DMS 273 treated with DMSO at 0.1 percent for 48 hours (cell line): ENCODE data around the gene EVA1C.
"Not testable (repeated sequence)": the region's sequence is repeated elsewhere in the genome, so short reads cannot be mapped to it uniquely, and the experiment has no call there.

Source experiments
- DNase-seq: peaks from one replicate; lab custom pipeline; 2025; lab: John Stamatoyannopoulos, UW

EVA1C gene

GRCh38 chr21:32530809-32531208 lies 118.3 kb downstream of the EVA1C start:
- DNase-seq, result not testable (repeated sequence)

GRCh38 chr21:32531561-32531960 lies 119.1 kb downstream of the EVA1C start:
- DNase-seq, result not testable (repeated sequence)

GRCh38 chr21:32532636-32533035 lies 120.1 kb downstream of the EVA1C start:
- no peak for DNase-seq

GRCh38 chr21:32533053-32533452 lies 120.5 kb downstream of the EVA1C start:
- no peak for DNase-seq

- DNase-seq, result no peak
Measured at GRCh38 chr21:32533611-32534010, 121.1 kb downstream of the EVA1C start.

GRCh38 chr21:32534113-32534512 lies 121.6 kb downstream of the EVA1C start:
- no peak for DNase-seq

GRCh38 chr21:32535612-32536011 lies 123.1 kb downstream of the EVA1C start:
- no peak for DNase-seq

GRCh38 chr21:32537569-32537881 lies 125.0 kb downstream of the EVA1C start:
- DNase-seq, result no peak

- DNase-seq, result no peak
Measured at GRCh38 chr21:32538147-32538792, 125.8 kb downstream of the EVA1C start.

- no peak for DNase-seq
Measured at GRCh38 chr21:32539378-32539777, 126.9 kb downstream of the EVA1C start.

- not testable (repeated sequence) for DNase-seq
Measured at GRCh38 chr21:32543056-32543455, 130.6 kb downstream of the EVA1C start.

GRCh38 chr21:32543975-32544374 lies 131.5 kb downstream of the EVA1C start:
- DNase-seq, result no peak

GRCh38 chr21:32544697-32545096 lies 132.2 kb downstream of the EVA1C start:
- DNase-seq, result no peak

- DNase-seq, result no peak
Measured at GRCh38 chr21:32545948-32546441, 133.5 kb downstream of the EVA1C start.

- no peak for DNase-seq
Measured at GRCh38 chr21:32547018-32547417, 134.5 kb downstream of the EVA1C start.

- DNase-seq, result no peak
Measured at GRCh38 chr21:32548978-32549377, 136.5 kb downstream of the EVA1C start.

- no peak for DNase-seq
Measured at GRCh38 chr21:32549440-32549839, 136.9 kb downstream of the EVA1C start.

- no peak for DNase-seq
Measured at GRCh38 chr21:32549886-32550285, 137.4 kb downstream of the EVA1C start.

- DNase-seq, result no peak
Measured at GRCh38 chr21:32554832-32555638, 142.5 kb downstream of the EVA1C start.

- DNase-seq, result no peak
Measured at GRCh38 chr21:32558106-32558505, 145.6 kb downstream of the EVA1C start.

- DNase-seq, result no peak
Measured at GRCh38 chr21:32559006-32559610, 146.6 kb downstream of the EVA1C start.

GRCh38 chr21:32560896-32561295 lies 148.4 kb downstream of the EVA1C start:
- DNase-seq, result no peak

- not testable (repeated sequence) for DNase-seq
Measured at GRCh38 chr21:32561476-32561875, 149.0 kb downstream of the EVA1C start.
